ENCODE results near the gene ARRDC2.
"Not testable (repeated sequence)": the region's sequence is repeated elsewhere in the genome, so short reads cannot be mapped to it uniquely, and the experiment has no call there.

Gene ARRDC2

DNA sequence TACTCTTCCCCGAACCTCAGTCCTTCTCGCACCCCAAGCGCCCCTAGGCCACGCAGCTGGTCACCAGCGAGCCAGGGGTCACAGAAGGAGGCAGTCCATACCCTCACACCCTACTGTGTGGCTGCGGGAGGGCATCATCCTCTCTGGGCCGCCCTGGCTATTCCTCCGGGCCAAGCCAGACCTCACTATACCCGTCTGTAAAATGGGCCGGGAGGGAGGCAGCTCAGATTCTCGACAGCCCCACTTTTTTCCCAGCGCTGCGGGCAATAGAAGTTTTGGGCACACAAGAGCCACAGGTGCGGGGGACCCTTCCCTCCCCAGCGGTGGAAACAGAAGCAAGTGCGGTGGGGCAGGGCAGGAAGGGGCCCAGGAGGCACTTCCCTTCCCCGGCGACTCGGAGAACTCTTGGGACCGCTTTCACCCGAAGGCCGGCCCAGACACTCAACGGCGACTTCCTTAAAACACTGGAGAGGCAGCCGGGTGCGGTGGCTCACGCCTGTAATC, 5.6 kb upstream of the ARRDC2 start:
- H3K9me3 ChIP-seq (ENCODE audit: insufficient read depth, low read length): no peaks in the 10 kb centered on the region
- H3K9me2 ChIP-seq (replicated peaks; ENCODE audit: insufficient read depth, low read length): no peaks in the 10 kb centered on the region
- H4K20me1 ChIP-seq (ENCODE audit: low read depth, low read length): no peaks in the 10 kb centered on the region
- peak overlapping the region; percentile 75 for H3K9ac ChIP-seq (ENCODE audit: low read length)
- no peaks in the 10 kb centered on the region for H3K36me3 ChIP-seq (ENCODE audit: low read length)
- peak overlapping the region; percentile 63 for H3K4me3 ChIP-seq (ENCODE audit: insufficient read depth, low read length, poor library complexity, severe bottlenecking)
- no peak for TF ChIP-seq EZH2phosphoT487 (conservative IDR thresholded peaks at IDR 0.05; ENCODE audit: low read length)
- TF ChIP-seq, protein P1, sequence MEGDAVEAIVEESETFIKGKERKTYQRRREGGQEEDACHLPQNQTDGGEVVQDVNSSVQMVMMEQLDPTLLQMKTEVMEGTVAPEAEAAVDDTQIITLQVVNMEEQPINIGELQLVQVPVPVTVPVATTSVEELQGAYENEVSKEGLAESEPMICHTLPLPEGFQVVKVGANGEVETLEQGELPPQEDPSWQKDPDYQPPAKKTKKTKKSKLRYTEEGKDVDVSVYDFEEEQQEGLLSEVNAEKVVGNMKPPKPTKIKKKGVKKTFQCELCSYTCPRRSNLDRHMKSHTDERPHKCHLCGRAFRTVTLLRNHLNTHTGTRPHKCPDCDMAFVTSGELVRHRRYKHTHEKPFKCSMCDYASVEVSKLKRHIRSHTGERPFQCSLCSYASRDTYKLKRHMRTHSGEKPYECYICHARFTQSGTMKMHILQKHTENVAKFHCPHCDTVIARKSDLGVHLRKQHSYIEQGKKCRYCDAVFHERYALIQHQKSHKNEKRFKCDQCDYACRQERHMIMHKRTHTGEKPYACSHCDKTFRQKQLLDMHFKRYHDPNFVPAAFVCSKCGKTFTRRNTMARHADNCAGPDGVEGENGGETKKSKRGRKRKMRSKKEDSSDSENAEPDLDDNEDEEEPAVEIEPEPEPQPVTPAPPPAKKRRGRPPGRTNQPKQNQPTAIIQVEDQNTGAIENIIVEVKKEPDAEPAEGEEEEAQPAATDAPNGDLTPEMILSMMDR (IDR thresholded peaks at IDR 0.05; ENCODE audit: insufficient read depth, low read length, poor library complexity, severe bottlenecking): no peak
- H3K27me3 ChIP-seq (ENCODE audit: low read length): no peaks in the 10 kb centered on the region
- no peak overlapping the region for H2AFZ ChIP-seq (ENCODE audit: low read depth, low read length, severe bottlenecking)
- peak overlapping the region; percentile 87 for H3K27ac ChIP-seq (ENCODE audit: low read depth, low read length)
- peaks cover 7% of the 10 kb centered on the region for H3F3A ChIP-seq (ENCODE audit: insufficient read depth)
- peaks cover 22% of the 10 kb centered on the region for H3K79me2 ChIP-seq (ENCODE audit: insufficient read depth, low read length)
- peak overlapping the region; percentile 73 for H3K4me2 ChIP-seq (ENCODE audit: low read depth, low read length, poor library complexity, severe bottlenecking)

GRCh38 chr19:18005750-18006149, 2.2 kb upstream of the ARRDC2 start:
- H3K4me3 ChIP-seq (ENCODE audit: insufficient read depth, low read length, poor library complexity, severe bottlenecking); H3F3A ChIP-seq (ENCODE audit: insufficient read depth); H3K27ac ChIP-seq (ENCODE audit: low read depth, low read length); H3K9me2 ChIP-seq (replicated peaks; ENCODE audit: insufficient read depth, low read length); H4K20me1 ChIP-seq (ENCODE audit: low read depth, low read length); H3K36me3 ChIP-seq (ENCODE audit: low read length); H3K9ac ChIP-seq (ENCODE audit: low read length); H3K9me3 ChIP-seq (ENCODE audit: insufficient read depth, low read length); H3K4me2 ChIP-seq (ENCODE audit: low read depth, low read length, poor library complexity, severe bottlenecking); H2AFZ ChIP-seq (ENCODE audit: low read depth, low read length, severe bottlenecking); H3K27me3 ChIP-seq (ENCODE audit: low read length): not testable (repeated sequence)
- peaks cover 23% of the 10 kb centered on the region for H3K79me2 ChIP-seq (ENCODE audit: insufficient read depth, low read length)

DNA sequence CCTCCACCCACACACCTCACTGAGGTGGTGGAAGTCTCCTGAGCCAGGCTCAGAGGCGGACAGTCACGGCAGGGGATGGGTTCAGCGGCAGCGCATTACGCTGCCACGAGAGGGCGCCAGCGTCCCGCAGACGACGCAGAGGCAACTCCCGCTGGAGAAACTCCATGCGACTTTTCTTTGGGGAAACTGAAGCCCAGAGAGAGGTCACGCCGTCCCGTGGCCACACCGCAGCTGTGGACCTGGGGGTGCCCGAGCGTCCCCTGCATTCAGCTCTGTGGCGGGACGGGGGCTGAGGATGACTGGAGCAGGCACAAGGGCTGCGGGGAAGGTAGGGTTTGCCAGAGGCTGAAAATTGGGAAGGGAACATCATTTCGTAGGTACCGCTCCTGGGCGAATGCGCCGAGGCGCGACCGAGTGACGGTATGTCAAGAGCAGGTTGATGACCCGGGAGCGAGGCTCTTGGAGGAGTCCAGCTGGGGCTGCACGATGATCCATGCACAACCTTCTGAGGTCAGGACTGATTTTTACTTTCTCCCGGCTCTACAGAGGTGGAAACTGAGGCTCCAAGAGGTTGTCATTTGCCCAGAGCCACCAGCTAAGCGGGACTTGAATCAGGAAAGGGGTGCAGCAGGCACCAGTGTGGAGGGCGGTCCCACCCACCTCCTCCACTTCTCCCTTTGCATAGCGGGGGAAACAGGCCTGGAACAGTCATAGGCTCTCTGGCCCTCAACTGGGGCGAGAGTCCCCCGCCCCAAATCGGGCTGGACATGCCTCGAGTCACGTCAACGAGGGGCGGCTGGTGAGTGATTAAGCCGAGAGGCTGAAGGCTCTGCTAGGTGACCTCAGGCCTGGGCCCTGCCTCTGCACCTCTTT, 690 bp upstream of the ARRDC2 start:
- peaks cover 5% of the 10 kb centered on the region; the same call in 1 of the 2 replicates for H3K36me3 ChIP-seq (ENCODE audit: low read length)
- H3F3A ChIP-seq (ENCODE audit: insufficient read depth): no peaks in the 10 kb centered on the region
- no peak for TF ChIP-seq EZH2phosphoT487 (conservative IDR thresholded peaks at IDR 0.05; ENCODE audit: low read length)
- TF ChIP-seq, protein P1 (IDR thresholded peaks at IDR 0.05; ENCODE audit: insufficient read depth, low read length, poor library complexity, severe bottlenecking): peak; percentile 94
- no peak overlapping the region for H3K4me3 ChIP-seq (ENCODE audit: insufficient read depth, low read length, poor library complexity, severe bottlenecking)
- peaks cover 14% of the 10 kb centered on the region for H3K79me2 ChIP-seq (ENCODE audit: insufficient read depth, low read length)
- peak overlapping the region; percentile 15; the same call in 1 of the 2 replicates for H3K9ac ChIP-seq (ENCODE audit: low read length)
- H2AFZ ChIP-seq (ENCODE audit: low read depth, low read length, severe bottlenecking): no peak overlapping the region
- H3K9me2 ChIP-seq (replicated peaks; ENCODE audit: insufficient read depth, low read length): no peaks in the 10 kb centered on the region
- H3K27ac ChIP-seq (ENCODE audit: low read depth, low read length): no peak overlapping the region
- H3K9me3 ChIP-seq (ENCODE audit: insufficient read depth, low read length): no peaks in the 10 kb centered on the region
- H4K20me1 ChIP-seq (ENCODE audit: low read depth, low read length): no peaks in the 10 kb centered on the region
- no peaks in the 10 kb centered on the region for H3K27me3 ChIP-seq (ENCODE audit: low read length)
- H3K4me2 ChIP-seq (ENCODE audit: low read depth, low read length, poor library complexity, severe bottlenecking): peak overlapping the region; percentile 30

- no peaks in the 10 kb centered on the region for H3K9me2 ChIP-seq (replicated peaks; ENCODE audit: insufficient read depth, low read length)
- H3K79me2 ChIP-seq (ENCODE audit: insufficient read depth, low read length): peaks cover 5% of the 10 kb centered on the region; the same call in 1 of the 2 replicates
- H3K4me3 ChIP-seq (ENCODE audit: insufficient read depth, low read length, poor library complexity, severe bottlenecking): no peak overlapping the region
- peaks cover 5% of the 10 kb centered on the region; the same call in 1 of the 2 replicates for H3K36me3 ChIP-seq (ENCODE audit: low read length)
- no peak for TF ChIP-seq EZH2phosphoT487 (conservative IDR thresholded peaks at IDR 0.05; ENCODE audit: low read length)
- TF ChIP-seq, protein P1 (IDR thresholded peaks at IDR 0.05; ENCODE audit: insufficient read depth, low read length, poor library complexity, severe bottlenecking): no peak
- no peaks in the 10 kb centered on the region for H4K20me1 ChIP-seq (ENCODE audit: low read depth, low read length)
- H3K9me3 ChIP-seq (ENCODE audit: insufficient read depth, low read length): no peaks in the 10 kb centered on the region
- H3K27me3 ChIP-seq (ENCODE audit: low read length): no peaks in the 10 kb centered on the region
- H3K27ac ChIP-seq (ENCODE audit: low read depth, low read length): no peak overlapping the region
- no peak overlapping the region for H3K9ac ChIP-seq (ENCODE audit: low read length)
- H3K4me2 ChIP-seq (ENCODE audit: low read depth, low read length, poor library complexity, severe bottlenecking): no peak overlapping the region
- no peaks in the 10 kb centered on the region for H3F3A ChIP-seq (ENCODE audit: insufficient read depth)
- no peak overlapping the region for H2AFZ ChIP-seq (ENCODE audit: low read depth, low read length, severe bottlenecking)
Measured at GRCh38 chr19:18008814-18009213, 844 bp downstream of the ARRDC2 start.

Measured in SU-DHL-6 (cell line).